AG04450 (cell line): Measurements from ENCODE around the gene IMP3. TPM values are rescaled to one million over a fixed set of nuclear protein-coding genes. Genes with fewer than 3 reads are reported as not detected.
"Not testable (repeated sequence)": the region's sequence is repeated elsewhere in the genome, so short reads cannot be mapped to it uniquely, and the experiment has no call there.

Experiments used
- CTCF ChIA-PET: fragments of 300-600, 350-600 bp; formaldehyde crosslinking; extraction: SDS; loops from one replicate; lab custom pipeline; 2022; ENCODE audit warnings: antibody characterized with exemption, inconsistent platforms; lab: Charles Lee
- POLR2A ChIA-PET: fragments of 350-600 bp; formaldehyde crosslinking; extraction: SDS; loops from one replicate; lab custom pipeline; 2021; ENCODE audit warnings: antibody characterized with exemption, inconsistent platforms; lab: Yijun Ruan, JAX
- DNase-seq: peaks from one replicate; pipeline ENCODE4 v3.0.0-alpha.2; 2011; ENCODE audit warnings: low read depth, low spot score
- H3K27ac ChIP-seq: one replicate; pipeline ENCODE4 v1.5.1; 2012; ENCODE audit warnings: low read depth, low read length, control low read depth
- H3K27me3 ChIP-seq: one replicate; pipeline ENCODE4 v1.6.0; 2012; ENCODE audit warnings: low read length; ENCODE audit not compliant: control insufficient read depth, insufficient read depth
- H3K4me3 ChIP-seq: 2 replicates; pipeline ENCODE4 v1.5.1; 2011; ENCODE audit warnings: mild to moderate bottlenecking, low read depth, low read length, control low read depth
- H3K9me3 ChIP-seq: 2 replicates; pipeline ENCODE4 v1.5.1; 2012; ENCODE audit warnings: low read length; ENCODE audit not compliant: control insufficient read depth, insufficient read depth
- polyA minus RNA-seq: library from RNA; depleted of rRNA, polyadenylated mRNA; stranded (reverse); fragments of >200 nt; gene quantifications from 2 replicates; pipeline ENCODE4 v1.2.3, GENCODE V29; 2011; rRNA and poly(A)+ RNA removed
- polyA plus RNA-seq: library from polyadenylated mRNA; depleted of rRNA; stranded (reverse); fragments of >200 nt; gene quantifications from 2 replicates; pipeline ENCODE4 v1.2.3, GENCODE V29; 2011; rRNA removed
- TF ChIP-seq, protein P1 (sequence below): IDR thresholded peaks from 2 replicates; pipeline ENCODE4 v1.5.1; 2011; ENCODE audit warnings: low read depth, low read length, control low read depth, inconsistent platforms

IMP3 gene, protein sequence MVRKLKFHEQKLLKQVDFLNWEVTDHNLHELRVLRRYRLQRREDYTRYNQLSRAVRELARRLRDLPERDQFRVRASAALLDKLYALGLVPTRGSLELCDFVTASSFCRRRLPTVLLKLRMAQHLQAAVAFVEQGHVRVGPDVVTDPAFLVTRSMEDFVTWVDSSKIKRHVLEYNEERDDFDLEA
- 38.9 and 42.3 TPM in 2 replicates for polyA plus RNA-seq
- 13.3 and 16.3 TPM in 2 replicates for polyA minus RNA-seq

DNA sequence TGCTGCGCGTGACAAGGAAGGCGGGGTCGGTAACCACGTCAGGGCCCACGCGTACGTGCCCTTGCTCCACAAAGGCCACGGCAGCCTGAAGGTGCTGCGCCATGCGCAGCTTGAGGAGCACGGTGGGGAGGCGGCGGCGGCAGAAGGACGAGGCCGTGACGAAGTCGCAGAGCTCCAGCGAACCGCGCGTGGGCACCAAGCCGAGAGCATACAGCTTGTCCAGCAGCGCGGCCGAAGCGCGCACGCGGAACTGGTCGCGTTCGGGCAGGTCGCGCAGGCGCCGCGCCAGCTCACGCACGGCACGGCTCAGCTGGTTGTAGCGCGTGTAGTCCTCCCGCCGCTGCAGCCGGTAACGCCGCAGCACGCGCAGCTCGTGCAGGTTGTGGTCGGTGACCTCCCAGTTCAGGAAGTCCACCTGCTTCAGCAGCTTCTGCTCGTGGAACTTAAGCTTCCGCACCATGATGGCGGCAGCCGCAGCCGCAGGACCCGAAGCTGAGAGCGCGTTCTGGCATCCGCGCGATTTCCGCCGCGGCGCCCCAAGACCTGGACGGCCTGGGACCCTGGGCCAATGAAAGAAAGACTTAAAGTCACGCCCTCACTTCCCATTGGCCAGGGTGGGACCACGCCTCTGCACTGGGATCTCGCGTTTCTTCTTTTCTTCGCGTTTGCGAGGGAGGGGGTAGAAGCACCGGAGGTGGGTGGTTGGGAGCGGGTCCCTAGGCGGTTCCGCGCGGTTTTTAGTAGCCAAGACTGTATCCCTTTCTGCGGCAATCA, at the start of gene IMP3:
Gene IMP3 (minus strand): TSS at position 516 of the 774 bp plus-strand sequence. CDS start 56 bp downstream, at position 460.
- POLR2A ChIA-PET: interaction anchor here (0.8 to 3.5 kb wide), 10 partner anchors 14 to 203 kb away, joined by 3 to 26 read pairs (median 5); partner anchors contain the start of genes SIN3A, SNUPN and UBE2Q2
- H3K27ac ChIP-seq: peak within 1 kb of the TSS; percentile 85
- H3K9me3 ChIP-seq: peaks cover 3% of the 10 kb centered on the region; the same call in 1 of the 2 replicates
- TF ChIP-seq, protein P1, sequence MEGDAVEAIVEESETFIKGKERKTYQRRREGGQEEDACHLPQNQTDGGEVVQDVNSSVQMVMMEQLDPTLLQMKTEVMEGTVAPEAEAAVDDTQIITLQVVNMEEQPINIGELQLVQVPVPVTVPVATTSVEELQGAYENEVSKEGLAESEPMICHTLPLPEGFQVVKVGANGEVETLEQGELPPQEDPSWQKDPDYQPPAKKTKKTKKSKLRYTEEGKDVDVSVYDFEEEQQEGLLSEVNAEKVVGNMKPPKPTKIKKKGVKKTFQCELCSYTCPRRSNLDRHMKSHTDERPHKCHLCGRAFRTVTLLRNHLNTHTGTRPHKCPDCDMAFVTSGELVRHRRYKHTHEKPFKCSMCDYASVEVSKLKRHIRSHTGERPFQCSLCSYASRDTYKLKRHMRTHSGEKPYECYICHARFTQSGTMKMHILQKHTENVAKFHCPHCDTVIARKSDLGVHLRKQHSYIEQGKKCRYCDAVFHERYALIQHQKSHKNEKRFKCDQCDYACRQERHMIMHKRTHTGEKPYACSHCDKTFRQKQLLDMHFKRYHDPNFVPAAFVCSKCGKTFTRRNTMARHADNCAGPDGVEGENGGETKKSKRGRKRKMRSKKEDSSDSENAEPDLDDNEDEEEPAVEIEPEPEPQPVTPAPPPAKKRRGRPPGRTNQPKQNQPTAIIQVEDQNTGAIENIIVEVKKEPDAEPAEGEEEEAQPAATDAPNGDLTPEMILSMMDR: no peak
- CTCF ChIA-PET: interaction anchor here (1.6 kb wide), 1 partner anchor 125 kb away, joined by 3 read pairs; no protein-coding TSS in a partner anchor
- DNase-seq: peak; percentile 85
- no peaks in the 10 kb centered on the region for H3K27me3 ChIP-seq
- H3K4me3 ChIP-seq: peak within 1 kb of the TSS; percentile 98

DNA sequence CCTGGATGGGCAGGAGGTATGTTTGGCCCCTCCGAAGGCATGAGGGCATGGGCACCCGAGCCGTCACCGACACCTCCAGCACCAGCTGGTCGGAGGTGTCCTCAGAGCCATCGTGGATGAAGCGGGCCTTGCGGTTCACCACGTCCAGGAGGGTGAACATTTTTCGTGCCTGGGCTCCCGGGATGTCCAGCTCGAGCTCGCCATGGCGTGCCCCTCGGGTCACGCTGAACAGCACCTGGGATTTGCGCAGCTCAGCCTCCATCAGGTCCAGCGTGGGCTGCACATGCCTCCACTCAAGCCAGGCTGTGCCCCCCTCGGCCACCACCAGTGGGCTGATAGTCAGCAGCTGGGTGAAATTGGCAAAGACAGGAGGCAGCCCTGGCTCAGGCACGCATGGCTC, 49.4 kb upstream of the IMP3 start:
- H3K9me3 ChIP-seq, DNase-seq, H3K27ac ChIP-seq, H3K27me3 ChIP-seq, H3K4me3 ChIP-seq, POLR2A ChIA-PET, CTCF ChIA-PET: not testable (repeated sequence)

DNA sequence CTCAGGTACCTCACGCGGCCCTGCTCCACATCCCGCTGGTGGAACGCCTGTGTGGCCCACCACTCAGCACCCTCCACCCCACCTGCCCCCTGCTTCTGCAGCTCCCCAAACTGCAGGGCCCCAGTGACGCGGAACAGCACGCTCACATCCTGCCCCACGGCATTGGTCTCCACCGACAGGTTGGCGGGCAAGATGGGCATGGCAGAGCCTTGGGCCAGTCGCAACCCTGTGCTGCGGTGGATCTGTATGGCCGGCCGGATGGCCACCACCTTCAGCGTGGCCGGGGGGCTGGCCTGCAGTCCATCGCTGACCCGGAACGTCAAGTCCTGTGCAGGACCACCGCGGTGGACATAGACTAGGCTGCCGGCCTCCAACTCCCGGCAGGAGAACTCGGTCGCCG, 48.8 kb upstream of the IMP3 start:
- ChIA-PET CTCF (no interaction called here), POLR2A (no interaction called here)
- no peak overlapping the region for H3K27ac ChIP-seq
- H3K27me3 ChIP-seq: no peaks in the 10 kb centered on the region
- TF ChIP-seq, protein P1: no peak
- no peak overlapping the region for H3K4me3 ChIP-seq
- H3K9me3 ChIP-seq: no peaks in the 10 kb centered on the region; the same call in 1 of the 2 replicates
- no peak for DNase-seq

DNA sequence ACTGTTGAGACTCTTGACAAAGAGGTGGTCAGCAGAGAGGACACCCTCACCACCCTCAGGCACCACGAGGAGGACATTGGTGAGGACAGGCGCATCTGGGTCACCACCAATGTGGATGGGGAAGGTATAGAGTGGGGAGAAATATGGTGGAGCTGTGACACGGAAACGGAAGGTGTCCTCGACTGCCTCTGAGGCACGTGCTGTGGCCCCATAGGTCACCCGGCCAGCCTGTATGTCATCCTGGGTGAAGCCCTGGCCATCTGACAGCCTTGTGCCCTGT, 48.2 kb upstream of the IMP3 start:
- Histone ChIP-seq H3K9me3 (no peaks in the 10 kb centered on the region; the same call in 1 of the 2 replicates), H3K27me3 (no peaks in the 10 kb centered on the region), H3K4me3 (no peak overlapping the region), H3K27ac (no peak overlapping the region)
- no peak for DNase-seq
- ChIA-PET CTCF (no interaction called here), POLR2A (no interaction called here)
- TF ChIP-seq, protein P1: no peak

DNA sequence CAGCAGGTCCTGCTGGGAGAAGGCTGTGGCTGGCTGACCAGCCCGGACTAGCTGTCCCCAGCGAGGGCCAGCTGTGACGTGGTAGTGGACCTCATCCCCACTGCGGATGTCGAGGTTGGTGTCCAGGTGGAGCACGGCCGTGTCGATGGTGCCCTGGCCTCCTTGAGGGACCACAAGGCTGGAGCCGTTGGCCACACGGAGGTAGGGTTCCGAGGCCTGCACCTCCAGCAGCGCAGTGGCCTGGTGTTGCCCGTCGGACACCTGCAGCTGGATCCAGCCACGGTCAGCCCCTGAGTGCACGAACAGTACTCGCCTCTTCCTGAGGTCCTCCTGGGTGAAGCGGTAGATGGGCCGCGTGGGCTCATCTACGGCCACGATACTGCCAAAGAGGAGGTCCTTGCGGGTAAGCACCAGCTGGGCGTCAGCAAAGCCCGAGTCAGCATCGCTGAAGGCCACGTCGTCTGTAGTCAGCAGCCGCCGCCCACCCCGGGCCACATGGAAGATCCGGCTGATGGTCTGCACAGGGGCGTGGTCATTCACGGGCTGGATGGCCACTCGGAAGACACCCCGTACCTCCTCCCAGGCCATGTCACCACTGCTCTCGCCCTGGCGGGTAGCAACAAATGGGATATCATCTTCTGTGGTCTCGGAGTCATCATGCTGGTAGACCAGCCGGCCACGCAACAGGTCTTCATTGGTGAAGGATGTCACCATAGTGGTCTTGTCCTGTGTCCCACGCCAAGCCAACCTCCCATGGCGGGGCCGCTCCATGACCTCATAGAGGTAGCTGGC, 47.7 kb upstream of the IMP3 start:
- Histone ChIP-seq H3K27me3 (no peaks in the 10 kb centered on the region), H3K27ac (no peak overlapping the region), H3K4me3 (no peak overlapping the region), H3K9me3 (no peaks in the 10 kb centered on the region; the same call in 1 of the 2 replicates)
- ChIA-PET CTCF (interaction anchor here (1.5 kb wide), 1 partner anchor 70 kb away, joined by 7 read pairs; no protein-coding TSS in a partner anchor), POLR2A (no interaction called here)
- no peak for DNase-seq
- TF ChIP-seq, protein P1: no peak
